Muscle of leg (tissue), 11 donors: Measurements from ENCODE around the gene DAB1. TPM values are rescaled to one million over a fixed set of nuclear protein-coding genes. Genes with fewer than 3 reads are reported as not detected.

Source experiments
- DNase-seq: peaks from one replicate; pipeline ENCODE4 v3.0.0; 2013
- H3K27ac ChIP-seq: one replicate; pipeline ENCODE4 v1.5.1; 2013; ENCODE audit warnings: mild to moderate bottlenecking, low read length, control low read depth
- H3K27me3 ChIP-seq: one replicate; pipeline ENCODE4 v1.6.1; 2013; ENCODE audit warnings: low read length; ENCODE audit not compliant: control insufficient read depth, insufficient read depth
- H3K36me3 ChIP-seq: one replicate; pipeline ENCODE4 v1.6.1; 2013; ENCODE audit warnings: low read length; ENCODE audit not compliant: control insufficient read depth, insufficient read depth
- H3K4me1 ChIP-seq: one replicate; pipeline ENCODE4 v1.6.1; 2013; ENCODE audit warnings: low read length; ENCODE audit not compliant: control insufficient read depth, insufficient read depth
- H3K4me3 ChIP-seq: one replicate; pipeline ENCODE4 v1.5.1; 2013; ENCODE audit warnings: low read length, control low read depth
- H3K9me3 ChIP-seq: replicated peaks from 2 replicates; pipeline ENCODE4 v1.6.1; 2013; ENCODE audit warnings: low read depth, low read length; ENCODE audit not compliant: control insufficient read depth
- WGBS: methylation state at CpG from one replicate; pipeline ENCODE4 v1.1.5; 2013; ENCODE audit warnings: missing lambda C conversion rate; ENCODE audit not compliant: insufficient coverage; 5-methylcytosine and 5-hydroxymethylcytosine counted together
- polyA plus RNA-seq, 8 donors: library from polyadenylated mRNA; unstranded; fragments of 120-200 nt; gene quantifications; one replicate each; pipeline versions ENCODE4 v1.2.1 to v1.2.3, GENCODE V29; 2013; ENCODE audit warnings: inconsistent platforms in 1 of 8, low replicate concordance in 1 of 8; ENCODE audit not compliant: insufficient read length in 8 of 8, insufficient read depth in 1 of 8
- total RNA-seq: library from RNA; stranded (reverse); fragments of 120-200 nt; gene quantifications from one replicate; pipeline ENCODE4 v1.2.4, GENCODE V29; 2013

DAB1 gene
- total and polyA plus RNA-seq, 9 donors = 1.1 to 8.1 (median 2.6) TPM

GRCh38 chr1:57164584-57164983 is 259.3 kb downstream of the DAB1 start:
- Histone ChIP-seq H3K4me3 (no peak overlapping the region), H3K9me3 (no peaks in the 10 kb centered on the region), H3K27me3 (no peaks in the 10 kb centered on the region), H3K4me1 (no peaks in the 10 kb centered on the region), H3K36me3 (no peaks in the 10 kb centered on the region), H3K27ac (no peak overlapping the region)
- DNase-seq = no peak
- WGBS = 100% methylated on average over 1 of the region's 1 CpG

DNA sequence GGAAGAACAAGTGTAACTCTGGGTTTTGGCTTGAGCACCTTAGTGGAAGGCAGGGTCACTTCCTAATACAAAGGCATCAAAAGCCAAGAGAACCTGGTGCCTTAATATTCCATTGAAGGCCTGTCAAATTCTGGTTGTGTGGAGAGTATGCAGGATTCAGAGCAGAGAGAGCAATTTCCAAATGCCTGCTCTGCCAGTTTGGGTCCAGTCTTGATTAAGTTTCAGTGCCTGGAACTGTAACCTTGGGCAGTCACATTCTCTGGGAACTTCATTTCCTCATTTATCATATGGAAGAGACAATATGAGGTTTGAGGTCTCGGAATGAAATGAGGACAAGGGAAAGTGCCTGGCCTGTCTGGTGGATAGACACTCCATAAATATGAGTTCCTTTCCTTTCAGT is 260.1 kb downstream of the DAB1 start:
- H3K4me1 ChIP-seq = no peaks in the 10 kb centered on the region
- no CpG with 5 or more reads among the region's 1 CpG for WGBS
- no peak overlapping the region for H3K27ac ChIP-seq
- no peaks in the 10 kb centered on the region for H3K9me3 ChIP-seq
- H3K36me3 ChIP-seq = no peaks in the 10 kb centered on the region
- no peak overlapping the region for H3K4me3 ChIP-seq
- no peak for DNase-seq
- H3K27me3 ChIP-seq = no peaks in the 10 kb centered on the region

- WGBS = 67% methylated on average over 5 of the region's 5 CpGs
- Histone ChIP-seq H3K9me3 (no peaks in the 10 kb centered on the region), H3K4me3 (no peak overlapping the region), H3K4me1 (no peaks in the 10 kb centered on the region), H3K36me3 (no peaks in the 10 kb centered on the region), H3K27ac (no peak overlapping the region), H3K27me3 (no peaks in the 10 kb centered on the region)
- no peak for DNase-seq
Observed at GRCh38 chr1:57163325-57163724, 260.5 kb downstream of the DAB1 start.

DNA sequence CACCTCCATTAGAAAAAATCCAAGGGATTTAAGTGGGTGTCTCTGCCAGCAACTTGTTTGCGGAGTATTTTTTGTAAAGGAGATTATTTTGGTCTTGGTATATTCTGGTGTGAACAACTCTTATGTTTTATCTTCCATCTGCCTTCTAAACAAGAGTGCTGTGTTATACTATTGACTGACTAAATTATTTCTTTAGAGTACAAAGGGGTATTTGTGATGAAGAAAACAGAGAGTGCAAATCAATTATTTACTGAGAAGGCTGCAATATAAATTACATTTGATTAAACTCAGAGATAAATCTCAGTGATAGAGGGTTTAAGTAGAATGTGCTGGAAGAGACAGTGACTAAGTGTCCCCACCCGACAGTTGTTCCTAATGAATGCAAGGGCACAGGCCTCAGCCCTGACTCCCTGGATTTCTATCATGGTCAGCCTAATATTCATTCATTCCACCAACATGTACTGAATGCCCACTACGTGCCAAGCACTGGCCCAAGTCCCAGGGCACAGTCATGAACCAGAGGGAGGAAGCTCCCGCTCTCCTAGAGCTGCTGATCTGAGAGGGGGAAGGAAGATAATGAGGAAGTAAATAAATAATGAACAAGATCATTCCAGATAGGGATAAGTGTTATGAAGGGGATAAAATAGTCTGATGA is 261.1 kb downstream of the DAB1 start:
- Histone ChIP-seq H3K27me3 (no peaks in the 10 kb centered on the region), H3K9me3 (no peaks in the 10 kb centered on the region), H3K4me3 (no peak overlapping the region), H3K27ac (no peak overlapping the region), H3K36me3 (no peaks in the 10 kb centered on the region), H3K4me1 (no peaks in the 10 kb centered on the region)
- WGBS = no CpG with 5 or more reads among the region's 4 CpGs
- no peak for DNase-seq

- 89% methylated on average over 3 of the region's 4 CpGs for WGBS
- H3K36me3 ChIP-seq = no peaks in the 10 kb centered on the region
- no peaks in the 10 kb centered on the region for H3K9me3 ChIP-seq
- no peak overlapping the region for H3K4me3 ChIP-seq
- no peak for DNase-seq
- H3K4me1 ChIP-seq = no peaks in the 10 kb centered on the region
- no peaks in the 10 kb centered on the region for H3K27me3 ChIP-seq
- no peak overlapping the region for H3K27ac ChIP-seq
Observed at GRCh38 chr1:57160594-57160993, 263.3 kb downstream of the DAB1 start.

GRCh38 chr1:57158604-57158998 is 265.3 kb downstream of the DAB1 start:
- Histone ChIP-seq H3K27ac (no peak overlapping the region), H3K4me1 (no peaks in the 10 kb centered on the region), H3K4me3 (no peak overlapping the region), H3K36me3 (no peaks in the 10 kb centered on the region), H3K27me3 (no peaks in the 10 kb centered on the region), H3K9me3 (no peaks in the 10 kb centered on the region)
- WGBS = no CpG with 5 or more reads among the region's 1 CpG
- no peak for DNase-seq

DNA sequence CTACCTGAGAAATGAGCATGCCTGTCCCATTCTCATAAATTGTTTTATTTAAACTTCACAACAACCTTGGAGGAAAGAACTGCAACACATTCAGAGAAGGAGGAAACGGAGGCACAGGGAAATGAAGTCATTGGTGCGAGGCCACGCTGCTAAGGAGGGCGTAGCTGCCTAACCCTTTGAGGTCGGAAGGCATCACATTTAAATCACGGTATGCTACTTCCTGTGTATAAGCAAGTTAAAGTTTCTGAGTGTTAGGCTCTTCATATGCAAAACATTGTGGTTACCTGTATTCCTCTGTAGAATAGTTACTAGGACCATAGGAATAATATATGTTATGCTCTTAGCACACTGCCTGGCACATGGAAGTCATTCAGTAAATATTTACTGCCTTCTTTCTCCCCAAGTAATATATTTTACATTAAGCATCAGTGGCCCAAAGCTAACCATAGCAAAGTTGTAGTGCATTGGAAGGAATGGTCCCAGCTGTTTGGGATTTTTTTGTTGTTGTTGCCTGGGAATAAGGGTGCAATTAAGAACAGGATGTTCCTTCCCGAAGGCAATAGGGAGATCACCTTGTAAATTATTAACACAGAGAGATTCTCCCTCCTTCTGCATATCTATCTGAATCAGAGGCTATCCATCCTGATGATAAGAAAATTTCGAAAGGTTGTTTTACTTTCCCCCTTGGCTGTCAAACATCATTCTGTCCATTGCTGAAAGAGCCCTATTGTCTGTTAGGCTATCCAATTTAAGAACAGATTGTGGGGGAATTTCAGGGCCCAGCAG is 265.8 kb downstream of the DAB1 start:
- H3K27ac ChIP-seq = no peak overlapping the region
- no peaks in the 10 kb centered on the region for H3K27me3 ChIP-seq
- no peak for DNase-seq
- WGBS = no CpG with 5 or more reads among the region's 8 CpGs
- no peak overlapping the region for H3K4me3 ChIP-seq
- no peaks in the 10 kb centered on the region for H3K4me1 ChIP-seq
- H3K9me3 ChIP-seq = no peaks in the 10 kb centered on the region
- no peaks in the 10 kb centered on the region for H3K36me3 ChIP-seq

- WGBS = 36% methylated on average over 1 of the region's 3 CpGs
- Histone ChIP-seq H3K9me3 (no peaks in the 10 kb centered on the region), H3K4me3 (no peak overlapping the region), H3K27me3 (no peaks in the 10 kb centered on the region), H3K36me3 (no peaks in the 10 kb centered on the region), H3K4me1 (no peaks in the 10 kb centered on the region), H3K27ac (no peak overlapping the region)
- no peak for DNase-seq
Observed at GRCh38 chr1:57156907-57157306, 267.0 kb downstream of the DAB1 start.

GRCh38 chr1:57146100-57146499 is 277.8 kb downstream of the DAB1 start:
- H3K9me3 ChIP-seq = no peaks in the 10 kb centered on the region
- no peaks in the 10 kb centered on the region for H3K4me1 ChIP-seq
- DNase-seq = no peak
- H3K27me3 ChIP-seq = no peaks in the 10 kb centered on the region
- H3K36me3 ChIP-seq = no peaks in the 10 kb centered on the region
- WGBS = 100% methylated on average over 1 of the region's 2 CpGs
- H3K4me3 ChIP-seq = no peak overlapping the region
- H3K27ac ChIP-seq = no peak overlapping the region

DNA sequence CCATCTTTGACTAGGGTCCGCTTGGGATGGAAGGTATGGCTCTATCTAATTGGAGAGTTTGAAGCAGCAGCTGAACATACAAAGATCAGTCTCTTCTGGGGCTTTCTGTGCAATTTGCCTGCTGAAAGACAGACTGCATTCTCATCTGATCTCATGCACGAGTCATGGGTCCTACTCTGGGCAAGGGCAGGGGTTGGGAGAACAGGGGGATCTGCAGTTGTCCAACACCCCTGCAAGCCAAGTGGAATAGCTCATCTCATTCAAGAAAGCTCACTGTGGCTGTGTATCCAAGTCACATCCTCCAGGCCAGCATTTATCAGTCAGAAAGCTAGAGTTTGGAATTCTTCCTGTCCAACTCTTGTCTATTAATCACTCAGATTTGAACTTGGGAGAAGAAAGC is 280.9 kb downstream of the DAB1 start:
- H3K9me3 ChIP-seq = no peaks in the 10 kb centered on the region
- no peaks in the 10 kb centered on the region for H3K4me1 ChIP-seq
- no peaks in the 10 kb centered on the region for H3K36me3 ChIP-seq
- H3K27ac ChIP-seq = no peak overlapping the region
- no peaks in the 10 kb centered on the region for H3K27me3 ChIP-seq
- WGBS = 80% methylated on average over 1 of the region's 2 CpGs
- no peak overlapping the region for H3K4me3 ChIP-seq
- DNase-seq = no peak
